ENCODE data around the gene CPLX4. TPM values are rescaled to one million over a fixed set of nuclear protein-coding genes. Genes with fewer than 3 reads are reported as not detected.

CPLX4 gene
- polyA plus RNA-seq = not detected in 3 replicates
- not detected for polyA plus RNA-seq (2011; ENCODE audit: low read depth)
- polyA plus RNA-seq (2011; cell fraction: cytosol; rRNA removed) = not detected in 2 replicates
- polyA plus RNA-seq (2011; cell fraction: nucleus; rRNA removed) = not detected in 2 replicates
- polyA plus RNA-seq (2012; ENCODE audit: low replicate concordance) = not detected in 2 replicates
- polyA minus RNA-seq = not detected in 3 replicates
- not detected for polyA minus RNA-seq (2011; cell fraction: cytosol; rRNA and poly(A)+ RNA removed)
- not detected in 2 replicates for polyA minus RNA-seq (2011; cell fraction: nucleus; rRNA and poly(A)+ RNA removed)

DNA sequence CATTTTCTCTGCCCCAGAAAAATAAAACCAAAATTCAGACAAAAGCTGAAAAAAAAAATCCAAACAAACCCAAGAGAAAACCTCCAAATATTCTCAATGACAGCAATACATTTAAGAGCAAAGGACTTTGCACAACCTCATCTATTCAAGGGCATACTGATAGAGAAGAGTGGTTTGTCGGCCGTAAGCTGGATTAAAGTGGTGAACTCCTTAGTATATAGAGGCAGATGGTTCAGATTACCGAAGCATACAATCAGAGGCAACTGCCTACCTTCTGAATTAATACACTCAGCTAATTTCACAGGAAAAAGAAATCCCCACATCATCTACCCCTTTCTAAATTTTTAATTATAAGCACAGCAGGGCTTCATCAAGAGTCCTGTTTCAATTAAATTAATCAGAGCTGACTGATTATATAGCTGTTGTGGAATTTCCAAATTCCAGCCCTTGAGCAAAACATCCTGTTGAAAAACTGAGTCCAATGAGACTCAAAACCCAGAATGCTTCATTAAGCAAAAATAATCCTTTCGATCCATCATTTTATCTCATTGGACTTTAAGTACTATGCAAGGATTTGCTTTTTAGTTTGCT lies at the start of gene CPLX4:
Gene CPLX4 (minus strand): TSS at position 190 of the 591 bp plus-strand sequence. CDS start 187 bp downstream, at position 3.
- no peaks in the 10 kb centered on the region for H4K20me1 ChIP-seq (ENCODE audit: control insufficient read depth, extremely low read depth, insufficient read depth, low read length)
- H3K79me2 ChIP-seq (ENCODE audit: control insufficient read depth, insufficient read depth, low read length) = no peaks in the 10 kb centered on the region
- H3K9ac ChIP-seq (ENCODE audit: control insufficient read depth, extremely low read depth, insufficient read depth, low read length) = no peak within 1 kb of the TSS
- TF ChIP-seq, protein P1, sequence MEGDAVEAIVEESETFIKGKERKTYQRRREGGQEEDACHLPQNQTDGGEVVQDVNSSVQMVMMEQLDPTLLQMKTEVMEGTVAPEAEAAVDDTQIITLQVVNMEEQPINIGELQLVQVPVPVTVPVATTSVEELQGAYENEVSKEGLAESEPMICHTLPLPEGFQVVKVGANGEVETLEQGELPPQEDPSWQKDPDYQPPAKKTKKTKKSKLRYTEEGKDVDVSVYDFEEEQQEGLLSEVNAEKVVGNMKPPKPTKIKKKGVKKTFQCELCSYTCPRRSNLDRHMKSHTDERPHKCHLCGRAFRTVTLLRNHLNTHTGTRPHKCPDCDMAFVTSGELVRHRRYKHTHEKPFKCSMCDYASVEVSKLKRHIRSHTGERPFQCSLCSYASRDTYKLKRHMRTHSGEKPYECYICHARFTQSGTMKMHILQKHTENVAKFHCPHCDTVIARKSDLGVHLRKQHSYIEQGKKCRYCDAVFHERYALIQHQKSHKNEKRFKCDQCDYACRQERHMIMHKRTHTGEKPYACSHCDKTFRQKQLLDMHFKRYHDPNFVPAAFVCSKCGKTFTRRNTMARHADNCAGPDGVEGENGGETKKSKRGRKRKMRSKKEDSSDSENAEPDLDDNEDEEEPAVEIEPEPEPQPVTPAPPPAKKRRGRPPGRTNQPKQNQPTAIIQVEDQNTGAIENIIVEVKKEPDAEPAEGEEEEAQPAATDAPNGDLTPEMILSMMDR (optimal IDR thresholded peaks at IDR 0.05 in 1 of 3, IDR thresholded peaks at IDR 0.05 in 1 of 3, conservative IDR thresholded peaks at IDR 0.05 in 1 of 3; ENCODE audit: extremely low read depth in 1 of 3, insufficient read depth in 2 of 3, low read length in 3 of 3) = no peak
- no peak for TF ChIP-seq EZH2 (IDR thresholded peaks at IDR 0.05; ENCODE audit: low read length)
- no peak within 1 kb of the TSS for H3K4me2 ChIP-seq (ENCODE audit: control insufficient read depth, extremely low read depth, insufficient read depth, low read depth, low read length)
- H2AFZ ChIP-seq (ENCODE audit: control insufficient read depth, low read length) = no peak within 1 kb of the TSS
- peaks cover 7% of the 10 kb centered on the region for H3K27me3 ChIP-seq (ENCODE audit: control insufficient read depth, extremely low read depth, insufficient read depth, low read length)
- dilution Hi-C loops (cut with MboI; ENCODE audit: extremely low pct_ligation_motif_present, low sequenced_read_pairs) = no loop called here
- no peaks in the 10 kb centered on the region for H3K36me3 ChIP-seq (ENCODE audit: control insufficient read depth in 2 of 2, extremely low read depth in 1 of 2, insufficient read depth in 2 of 2, low read length in 2 of 2)
- H3K4me1 ChIP-seq (ENCODE audit: control insufficient read depth, extremely low read depth, insufficient read depth, low read length) = no peaks in the 10 kb centered on the region
- no peaks in the 10 kb centered on the region for H3K9me3 ChIP-seq (ENCODE audit: control insufficient read depth, low read depth, low read length)
- FAIRE-seq (no peak), DNase-seq (ENCODE audit: low read depth, low spot score) (no peak)
- no peak within 1 kb of the TSS for H3K4me3 ChIP-seq (ENCODE audit: control insufficient read depth in 2 of 3, extremely low read depth in 1 of 3, insufficient read depth in 2 of 3, low read depth in 1 of 3, low read length in 3 of 3)
- no peak within 1 kb of the TSS for H3K27ac ChIP-seq (ENCODE audit: control insufficient read depth, insufficient read depth, low read length)
- no peaks in the 10 kb centered on the region for H3K9me1 ChIP-seq (ENCODE audit: control insufficient read depth, extremely low read depth, insufficient read depth, low read length)

- FAIRE-seq (no peak), DNase-seq (ENCODE audit: low read depth, low spot score) (no peak)
- no peaks in the 10 kb centered on the region for H3K27me3 ChIP-seq (ENCODE audit: control insufficient read depth, extremely low read depth, insufficient read depth, low read length)
- H2AFZ ChIP-seq (ENCODE audit: control insufficient read depth, low read length) = no peak overlapping the region
- H3K36me3 ChIP-seq (ENCODE audit: control insufficient read depth in 2 of 2, extremely low read depth in 1 of 2, insufficient read depth in 2 of 2, low read length in 2 of 2) = peaks cover under 1 to 5% of the 10 kb centered on the region in 2 experiments
- no peaks in the 10 kb centered on the region for H3K9me1 ChIP-seq (ENCODE audit: control insufficient read depth, extremely low read depth, insufficient read depth, low read length)
- H3K4me1 ChIP-seq (ENCODE audit: control insufficient read depth, extremely low read depth, insufficient read depth, low read length) = peaks cover 12% of the 10 kb centered on the region
- H3K9me3 ChIP-seq (ENCODE audit: control insufficient read depth, low read depth, low read length) = no peaks in the 10 kb centered on the region
- no peaks in the 10 kb centered on the region for H4K20me1 ChIP-seq (ENCODE audit: control insufficient read depth, extremely low read depth, insufficient read depth, low read length)
- H3K4me3 ChIP-seq (ENCODE audit: control insufficient read depth in 2 of 3, extremely low read depth in 1 of 3, insufficient read depth in 2 of 3, low read depth in 1 of 3, low read length in 3 of 3) = no peak overlapping the region
- TF ChIP-seq EZH2 (IDR thresholded peaks at IDR 0.05; ENCODE audit: low read length) = no peak
- TF ChIP-seq, protein P1 (optimal IDR thresholded peaks at IDR 0.05 in 1 of 3, IDR thresholded peaks at IDR 0.05 in 1 of 3, conservative IDR thresholded peaks at IDR 0.05 in 1 of 3; ENCODE audit: extremely low read depth in 1 of 3, insufficient read depth in 2 of 3, low read length in 3 of 3) = no peak
- no peak overlapping the region for H3K4me2 ChIP-seq (ENCODE audit: control insufficient read depth, extremely low read depth, insufficient read depth, low read depth, low read length)
- H3K9ac ChIP-seq (ENCODE audit: control insufficient read depth, extremely low read depth, insufficient read depth, low read length) = no peak overlapping the region
- H3K27ac ChIP-seq (ENCODE audit: control insufficient read depth, insufficient read depth, low read length) = no peak overlapping the region
- H3K79me2 ChIP-seq (ENCODE audit: control insufficient read depth, insufficient read depth, low read length) = peaks cover 29% of the 10 kb centered on the region
- dilution Hi-C loops (cut with MboI; ENCODE audit: extremely low pct_ligation_motif_present, low sequenced_read_pairs) = no loop called here
Measured at GRCh38 chr18:59360381-59360780, 41.9 kb upstream of the CPLX4 start.

All from keratinocyte (primary cell).